ENCODE data around the gene RFC4.

DNA sequence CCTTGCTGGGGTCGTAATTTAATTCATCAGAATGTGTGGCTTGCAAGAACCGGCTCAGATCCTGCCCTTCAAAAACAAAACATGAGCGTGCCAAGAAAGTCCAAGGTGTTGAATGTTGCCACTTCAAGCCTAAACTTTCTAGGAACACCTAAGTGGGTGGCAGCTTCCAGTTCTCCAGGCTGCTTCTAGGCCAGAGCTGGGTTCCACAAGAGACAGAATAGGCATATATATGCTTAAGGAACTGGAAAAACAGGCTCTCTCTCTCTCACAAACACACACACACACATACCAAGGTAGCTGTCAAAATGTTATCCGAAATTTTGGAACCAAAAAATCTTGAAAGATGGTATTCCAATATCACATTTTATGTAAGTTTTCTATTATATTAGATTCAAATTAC, 35.3 kb upstream of the RFC4 start:
- TF ChIP-seq, protein P1, sequence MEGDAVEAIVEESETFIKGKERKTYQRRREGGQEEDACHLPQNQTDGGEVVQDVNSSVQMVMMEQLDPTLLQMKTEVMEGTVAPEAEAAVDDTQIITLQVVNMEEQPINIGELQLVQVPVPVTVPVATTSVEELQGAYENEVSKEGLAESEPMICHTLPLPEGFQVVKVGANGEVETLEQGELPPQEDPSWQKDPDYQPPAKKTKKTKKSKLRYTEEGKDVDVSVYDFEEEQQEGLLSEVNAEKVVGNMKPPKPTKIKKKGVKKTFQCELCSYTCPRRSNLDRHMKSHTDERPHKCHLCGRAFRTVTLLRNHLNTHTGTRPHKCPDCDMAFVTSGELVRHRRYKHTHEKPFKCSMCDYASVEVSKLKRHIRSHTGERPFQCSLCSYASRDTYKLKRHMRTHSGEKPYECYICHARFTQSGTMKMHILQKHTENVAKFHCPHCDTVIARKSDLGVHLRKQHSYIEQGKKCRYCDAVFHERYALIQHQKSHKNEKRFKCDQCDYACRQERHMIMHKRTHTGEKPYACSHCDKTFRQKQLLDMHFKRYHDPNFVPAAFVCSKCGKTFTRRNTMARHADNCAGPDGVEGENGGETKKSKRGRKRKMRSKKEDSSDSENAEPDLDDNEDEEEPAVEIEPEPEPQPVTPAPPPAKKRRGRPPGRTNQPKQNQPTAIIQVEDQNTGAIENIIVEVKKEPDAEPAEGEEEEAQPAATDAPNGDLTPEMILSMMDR (IDR thresholded peaks at IDR 0.05; ENCODE audit: insufficient read depth, low read depth, low read length) = no peak
- TF ChIP-seq EZH2 (IDR thresholded peaks at IDR 0.05; ENCODE audit: insufficient read depth, low read length) = no peak

All from astrocyte (in vitro differentiated cells and primary cell).